Epithelial cell of prostate (primary cell): ENCODE data around the gene LGALS3BP.

Source experiments
- DNase-seq: peaks from one replicate; pipeline ENCODE4 v3.0.0-alpha.2; 2011; ENCODE audit warnings: low read depth, low spot score
- H3K27ac ChIP-seq: fragments of 450-650 bp; 2 replicates; pipeline ENCODE4 v1.5.1; 2017; ENCODE audit warnings: mild to moderate bottlenecking

LGALS3BP gene

DNA sequence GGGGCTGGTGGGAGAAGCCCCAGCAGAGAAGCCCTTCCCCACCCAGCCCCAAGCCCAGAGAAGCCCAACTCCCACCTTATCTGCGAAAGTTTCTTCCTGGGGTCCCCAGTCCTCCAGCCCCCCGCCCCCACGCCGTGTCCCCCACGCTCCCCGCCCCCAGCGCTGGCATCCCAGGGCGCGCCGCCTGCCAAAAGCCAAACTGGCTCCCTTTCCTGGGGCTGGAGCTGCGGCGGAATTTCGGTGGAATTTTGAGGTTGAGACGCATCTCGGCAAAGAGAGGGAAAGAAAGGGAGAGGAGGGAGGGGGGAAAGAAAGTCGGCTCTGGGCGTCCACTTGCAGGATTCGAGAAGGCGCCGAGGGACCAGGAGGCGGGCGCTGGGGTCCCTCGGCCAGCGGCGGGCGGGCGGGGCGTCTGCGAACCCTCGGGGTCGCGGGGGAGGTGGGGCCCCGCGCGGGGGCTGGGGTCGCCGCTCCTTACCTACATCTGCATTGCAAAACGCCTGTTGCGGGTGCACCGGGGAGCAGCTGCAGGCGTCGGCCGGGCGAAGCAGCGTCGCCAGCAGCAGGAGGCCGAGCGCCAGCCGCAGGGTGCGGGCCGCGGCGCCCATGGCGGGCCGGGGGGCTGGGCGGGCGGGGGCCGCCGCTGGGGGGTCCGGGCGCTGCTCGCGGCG is 55.1 kb downstream of the LGALS3BP start:
- no peak overlapping the region for H3K27ac ChIP-seq
- no peak for DNase-seq

DNA sequence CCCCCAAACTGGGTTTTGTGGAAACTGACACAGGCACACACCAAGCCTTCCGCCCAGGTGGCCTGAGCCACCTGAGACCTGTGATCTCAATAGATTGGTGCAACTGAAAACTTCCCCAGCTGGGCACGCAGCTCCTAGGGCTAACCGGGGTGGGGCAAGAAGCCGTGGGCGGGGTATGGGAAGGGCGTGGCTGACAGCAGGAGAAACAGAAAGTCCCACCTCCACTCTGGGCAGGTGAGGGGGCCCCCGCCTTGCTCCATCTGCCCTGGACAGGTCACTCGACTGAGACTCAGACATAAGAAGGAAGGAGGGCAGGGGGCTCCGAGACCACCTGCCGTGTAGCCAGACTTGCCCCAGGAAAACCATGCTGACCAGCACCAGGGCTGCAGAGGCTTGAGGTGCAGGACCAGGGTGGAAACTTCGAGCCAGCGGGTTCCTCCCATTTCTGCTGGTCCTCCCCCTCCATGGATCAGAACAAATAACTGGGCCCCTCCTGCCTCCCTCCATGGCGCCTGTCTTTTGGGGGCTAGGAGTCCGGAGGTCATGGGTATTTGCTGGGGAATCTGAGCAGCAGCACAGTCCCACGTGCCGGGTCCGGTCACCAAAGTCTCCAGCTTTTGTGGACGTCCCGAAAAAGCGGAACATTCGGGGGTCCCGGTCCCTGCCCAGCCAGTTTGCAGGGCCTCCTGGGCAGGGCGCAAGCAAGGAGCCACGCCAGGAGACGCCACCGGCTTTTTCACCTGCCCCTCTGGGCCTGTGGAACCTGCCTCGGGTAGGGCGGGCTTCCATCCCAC is 55.9 kb downstream of the LGALS3BP start:
- H3K27ac ChIP-seq: no peak overlapping the region
- DNase-seq: no peak

DNA sequence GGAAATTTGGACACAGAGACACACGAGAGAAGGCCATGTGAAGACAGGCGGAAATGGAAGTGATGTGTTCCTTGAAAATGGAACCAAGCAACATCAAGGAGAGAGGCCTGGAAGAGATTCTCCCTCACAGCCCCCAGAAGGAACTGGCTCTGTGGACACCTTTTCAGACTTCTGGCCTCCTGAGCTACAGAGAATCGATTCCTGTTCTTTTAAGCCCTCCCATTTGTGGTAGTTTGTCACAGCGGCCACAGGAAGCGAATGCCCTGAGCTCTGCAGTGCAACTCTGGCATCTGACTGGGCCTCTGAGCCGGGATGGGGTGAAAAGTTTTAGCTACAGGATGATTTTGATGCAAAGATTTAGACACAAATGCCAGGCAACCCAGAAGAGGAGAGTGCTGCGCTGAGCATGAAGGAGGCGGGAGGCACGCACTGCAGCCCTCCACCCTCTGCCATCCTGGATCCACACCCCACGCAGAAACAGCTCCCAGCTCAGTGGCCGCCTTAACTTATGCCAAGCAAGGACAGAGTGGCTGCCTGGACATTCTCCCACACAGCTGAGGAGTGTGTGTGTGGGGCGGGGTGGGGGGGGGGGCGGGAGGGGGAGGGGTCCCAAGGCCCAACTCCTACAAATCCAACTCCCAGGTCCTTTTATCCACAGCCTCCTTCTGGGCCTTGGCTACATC is 56.8 kb downstream of the LGALS3BP start:
- H3K27ac ChIP-seq: no peak overlapping the region

DNA sequence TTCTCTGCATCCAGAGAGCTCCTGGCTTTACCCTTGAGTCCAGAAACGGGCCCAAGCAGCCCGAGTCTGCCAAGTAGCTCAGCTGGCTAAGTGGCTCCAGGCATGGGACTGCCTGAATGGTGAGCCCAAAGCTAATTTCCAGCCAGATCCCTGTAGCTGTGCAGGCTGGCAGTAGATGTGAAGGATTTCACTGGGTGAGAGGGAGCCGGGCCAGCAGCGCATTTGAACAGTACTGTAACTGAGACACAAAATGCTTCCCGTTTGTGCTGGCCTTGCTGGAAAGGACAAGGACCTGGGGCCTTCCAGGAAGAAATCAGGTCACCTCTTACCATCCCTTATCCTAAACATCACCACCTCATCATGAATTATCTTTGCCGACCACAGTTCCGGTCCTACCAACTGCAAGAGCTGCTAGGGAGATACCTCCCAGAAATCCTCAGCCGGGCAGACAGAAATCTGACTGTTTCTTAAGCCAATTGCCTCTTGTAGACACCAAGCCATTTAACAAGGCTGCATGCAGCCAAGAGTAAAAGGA is 58.2 kb downstream of the LGALS3BP start:
- no peak for DNase-seq
- no peak overlapping the region for H3K27ac ChIP-seq

More for the DNA sequence above, 56.8 kb downstream of the LGALS3BP start:
- DNase-seq: no peak
